Karpas-422 (cell line): ENCODE measurements around the gene RREB1. TPM values are rescaled to one million over a fixed set of nuclear protein-coding genes. Genes with fewer than 3 reads are reported as not detected.
A peak's percentile ranks its signal among the peaks of the same experiment; 100 is the strongest.

ENCODE experiments used
- DNase-seq: peaks from one replicate; pipeline ENCODE4 v3.0.0-alpha.2; 2015
- H2AFZ ChIP-seq: fragments of 200-600 bp; sonication (generic); 2 replicates; pipeline ENCODE4 v1.6.1; 2014; ENCODE audit warnings: antibody characterized with exemption, low read length, mixed read lengths
- H3K27ac ChIP-seq: fragments of 200-600 bp; sonication (generic); 2 replicates; pipeline ENCODE4 v1.5.1; 2014; ENCODE audit warnings: mild to moderate bottlenecking, low read length, moderate library complexity
- H3K27me3 ChIP-seq: fragments of 200-600 bp; sonication (generic); 2 replicates; pipeline ENCODE4 v1.6.1; 2014; ENCODE audit warnings: low read length, mixed read lengths
- H3K36me3 ChIP-seq: fragments of 200-600 bp; sonication (generic); 2 replicates; pipeline ENCODE4 v1.6.1; 2014; ENCODE audit warnings: low read length, mixed read lengths; ENCODE audit not compliant: insufficient read depth
- H3K4me1 ChIP-seq: fragments of 200-600 bp; sonication (generic); 2 replicates; pipeline ENCODE4 v1.6.1; 2014; ENCODE audit warnings: mild to moderate bottlenecking, low read length, mixed read lengths
- H3K4me2 ChIP-seq: fragments of 200-600 bp; sonication (generic); 2 replicates; pipeline ENCODE4 v1.6.1; 2014; ENCODE audit warnings: low read length, low read depth, mild to moderate bottlenecking; ENCODE audit not compliant: poor library complexity, severe bottlenecking
- H3K4me3 ChIP-seq: fragments of 200-600 bp; sonication (generic); 2 replicates; pipeline ENCODE4 v1.5.1; 2014; ENCODE audit warnings: mild to moderate bottlenecking, antibody characterized with exemption, low read length, mixed read lengths
- H3K79me2 ChIP-seq: fragments of 200-600 bp; sonication (generic); 2 replicates; pipeline ENCODE4 v1.6.1; 2014; ENCODE audit warnings: mild to moderate bottlenecking, low read length, mixed read lengths
- H3K9ac ChIP-seq: fragments of 200-600 bp; sonication (generic); 2 replicates; pipeline ENCODE4 v1.6.0; 2014; ENCODE audit warnings: low read length
- H3K9me2 ChIP-seq: fragments of 200-600 bp; sonication (generic), shearing (Covaris generic); replicated peaks from 2 replicates; pipeline ENCODE4 v1.6.0; 2014; ENCODE audit warnings: mild to moderate bottlenecking, low read length, moderate library complexity; ENCODE audit not compliant: insufficient read depth
- H3K9me3 ChIP-seq: fragments of 300-700, 200-600 bp; sonication (generic); 2 replicates; pipeline ENCODE4 v1.6.1; 2014; ENCODE audit warnings: low read length, mixed read lengths
- H4K20me1 ChIP-seq: fragments of 200-600 bp; sonication (generic); 2 replicates; pipeline ENCODE4 v1.6.1; 2014; ENCODE audit warnings: mild to moderate bottlenecking, antibody characterized with exemption, low read length, low read depth; ENCODE audit not compliant: insufficient read depth
- total RNA-seq: library from RNA; depleted of rRNA; stranded (reverse); fragments of >200 nt; shearing (Covaris generic); gene quantifications from 2 replicates; pipeline ENCODE4 v1.2.3, GENCODE V29; 2014; ENCODE audit warnings: low replicate concordance; rRNA removed

RREB1 gene
- 3.2 and 5.0 TPM in 2 replicates for total RNA-seq

- H3K4me3 ChIP-seq = peak within 1 kb of the TSS; percentile 94
- H3K27ac ChIP-seq = no peak within 1 kb of the TSS
- peaks cover 15% of the 10 kb centered on the region; the same call in 1 of the 2 replicates for H4K20me1 ChIP-seq
- peaks cover 32% of the 10 kb centered on the region for H3K4me1 ChIP-seq
- peak; percentile 77 for DNase-seq
- H3K27me3 ChIP-seq = peaks cover 3% of the 10 kb centered on the region; the same call in 1 of the 2 replicates
- peak within 1 kb of the TSS; percentile 89 for H3K9ac ChIP-seq
- H2AFZ ChIP-seq = peak within 1 kb of the TSS; percentile 100
- H3K9me3 ChIP-seq = no peaks in the 10 kb centered on the region
- H3K4me2 ChIP-seq = peak within 1 kb of the TSS; percentile 100
- H3K36me3 ChIP-seq = no peaks in the 10 kb centered on the region
- H3K9me2 ChIP-seq = no peaks in the 10 kb centered on the region
- no peaks in the 10 kb centered on the region for H3K79me2 ChIP-seq
Measured at GRCh38 chr6:7107578-7108195, at the start of gene RREB1. Gene RREB1, plus strand, starts transcription at chr6:7107961. Its CDS starts 73,951 bp downstream, at chr6:7181912.

- Histone ChIP-seq H2AFZ (no peak overlapping the region), H3K4me2 (no peak overlapping the region), H3K27me3 (no peaks in the 10 kb centered on the region), H4K20me1 (no peaks in the 10 kb centered on the region), H3K79me2 (no peaks in the 10 kb centered on the region), H3K9ac (no peak overlapping the region), H3K36me3 (no peaks in the 10 kb centered on the region), H3K9me2 (no peaks in the 10 kb centered on the region), H3K4me1 (no peaks in the 10 kb centered on the region), H3K9me3 (no peaks in the 10 kb centered on the region), H3K27ac (no peak overlapping the region), H3K4me3 (no peak overlapping the region)
- no peak for DNase-seq
Measured at GRCh38 chr6:7058250-7058923, 49.4 kb upstream of the RREB1 start.

GRCh38 chr6:7060769-7061516, 46.8 kb upstream of the RREB1 start:
- Histone ChIP-seq H3K79me2 (no peaks in the 10 kb centered on the region), H3K4me1 (no peaks in the 10 kb centered on the region), H3K9ac (no peak overlapping the region), H3K36me3 (no peaks in the 10 kb centered on the region), H3K27ac (no peak overlapping the region), H3K27me3 (no peaks in the 10 kb centered on the region), H3K9me3 (no peaks in the 10 kb centered on the region), H3K4me2 (no peak overlapping the region), H4K20me1 (no peaks in the 10 kb centered on the region), H3K4me3 (no peak overlapping the region), H2AFZ (no peak overlapping the region), H3K9me2 (no peaks in the 10 kb centered on the region)
- no peak for DNase-seq

GRCh38 chr6:7062451-7063162, 45.2 kb upstream of the RREB1 start:
- no peak for DNase-seq
- no peaks in the 10 kb centered on the region for H3K36me3 ChIP-seq
- H2AFZ ChIP-seq = no peak overlapping the region
- H3K79me2 ChIP-seq = no peaks in the 10 kb centered on the region
- H3K9me2 ChIP-seq = no peaks in the 10 kb centered on the region
- H3K9me3 ChIP-seq = no peaks in the 10 kb centered on the region
- H3K4me2 ChIP-seq = no peak overlapping the region
- H3K4me1 ChIP-seq = no peaks in the 10 kb centered on the region
- no peak overlapping the region for H3K27ac ChIP-seq
- H3K4me3 ChIP-seq = no peak overlapping the region
- no peaks in the 10 kb centered on the region for H3K27me3 ChIP-seq
- no peaks in the 10 kb centered on the region for H4K20me1 ChIP-seq
- H3K9ac ChIP-seq = no peak overlapping the region

- H3K4me1 ChIP-seq = no peaks in the 10 kb centered on the region
- no peak overlapping the region for H3K27ac ChIP-seq
- DNase-seq = no peak
- H3K9me2 ChIP-seq = no peaks in the 10 kb centered on the region
- H3K4me2 ChIP-seq = no peak overlapping the region
- no peaks in the 10 kb centered on the region for H3K79me2 ChIP-seq
- no peaks in the 10 kb centered on the region for H3K27me3 ChIP-seq
- no peak overlapping the region for H2AFZ ChIP-seq
- H4K20me1 ChIP-seq = no peaks in the 10 kb centered on the region
- no peak overlapping the region for H3K9ac ChIP-seq
- H3K36me3 ChIP-seq = no peaks in the 10 kb centered on the region
- no peaks in the 10 kb centered on the region for H3K9me3 ChIP-seq
- no peak overlapping the region for H3K4me3 ChIP-seq
Measured at GRCh38 chr6:7067305-7067704, 40.5 kb upstream of the RREB1 start.

- H3K9me3 ChIP-seq = no peaks in the 10 kb centered on the region
- no peaks in the 10 kb centered on the region for H3K9me2 ChIP-seq
- H4K20me1 ChIP-seq = no peaks in the 10 kb centered on the region
- H2AFZ ChIP-seq = no peak overlapping the region
- no peak for DNase-seq
- no peak overlapping the region for H3K4me3 ChIP-seq
- no peaks in the 10 kb centered on the region for H3K4me1 ChIP-seq
- no peak overlapping the region for H3K4me2 ChIP-seq
- H3K27me3 ChIP-seq = no peaks in the 10 kb centered on the region
- H3K79me2 ChIP-seq = no peaks in the 10 kb centered on the region
- H3K9ac ChIP-seq = no peak overlapping the region
- H3K36me3 ChIP-seq = no peaks in the 10 kb centered on the region
- H3K27ac ChIP-seq = no peak overlapping the region
Measured at GRCh38 chr6:7071405-7071804, 36.4 kb upstream of the RREB1 start.

GRCh38 chr6:7073082-7073820, 34.5 kb upstream of the RREB1 start:
- H3K27ac ChIP-seq = no peak overlapping the region
- H4K20me1 ChIP-seq = no peaks in the 10 kb centered on the region
- no peaks in the 10 kb centered on the region for H3K79me2 ChIP-seq
- no peaks in the 10 kb centered on the region for H3K9me3 ChIP-seq
- no peaks in the 10 kb centered on the region for H3K4me1 ChIP-seq
- H3K27me3 ChIP-seq = no peaks in the 10 kb centered on the region
- no peak overlapping the region for H3K4me3 ChIP-seq
- H2AFZ ChIP-seq = no peak overlapping the region
- no peak overlapping the region for H3K4me2 ChIP-seq
- no peak overlapping the region for H3K9ac ChIP-seq
- DNase-seq = no peak
- no peaks in the 10 kb centered on the region for H3K36me3 ChIP-seq
- H3K9me2 ChIP-seq = no peaks in the 10 kb centered on the region
